ENCODE results near the gene LRRC71.

GRCh38 chr1:156877433-156878170, 42.8 kb upstream of the LRRC71 start:
- TF ChIP-seq CTCF (IDR thresholded peaks at IDR 0.05) (no peak), EZH2 (IDR thresholded peaks at IDR 0.05; ENCODE audit: borderline replicate concordance, insufficient read depth, low read depth, low read length, poor library complexity, severe bottlenecking) (no peak)
